ENCODE results near the gene C2CD4A. TPM values are rescaled to one million over a fixed set of nuclear protein-coding genes. Genes with fewer than 3 reads are reported as not detected.

The C2CD4A gene
- total RNA-seq, 1 donor from 2014 or later, result 0.18 TPM

DNA sequence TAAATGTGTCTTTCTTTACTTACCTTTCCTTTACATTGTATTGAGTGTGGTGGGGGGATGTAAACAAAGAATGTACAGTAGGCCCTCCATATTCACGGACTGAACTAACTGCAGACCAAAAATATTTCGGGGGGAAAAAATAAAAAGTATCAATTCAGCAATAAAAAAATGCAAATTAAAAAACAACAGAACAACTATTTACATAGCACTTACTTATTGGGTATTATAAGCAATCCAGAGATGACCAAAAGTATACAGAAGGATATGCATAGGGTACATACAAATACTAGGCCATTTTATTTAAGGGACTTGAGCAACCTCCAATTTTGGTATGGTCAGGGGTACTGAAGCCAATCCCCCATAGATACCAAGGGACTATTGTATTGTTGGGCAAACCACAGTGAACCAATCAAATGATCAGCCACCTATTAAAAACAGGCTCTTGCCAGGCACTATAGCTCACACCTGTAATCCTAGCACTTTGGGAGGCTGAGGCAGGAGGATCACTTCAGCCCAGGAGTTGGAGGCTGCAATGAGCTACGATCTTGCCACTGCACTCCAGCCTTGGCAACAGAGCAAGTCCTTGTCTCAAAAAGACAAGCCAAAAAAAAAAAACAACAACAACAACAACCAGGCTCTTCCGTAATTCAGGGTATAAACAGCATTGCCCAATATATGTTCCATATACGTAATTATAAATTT is 8.3 kb upstream of the C2CD4A start:
- intact Hi-C loops (cut with DNase I), result no loop called here
- Histone ChIP-seq H3K27me3 (ENCODE audit: low read depth) (no peaks in the 10 kb centered on the region), H3K36me3 (no peaks in the 10 kb centered on the region), H3K4me1 (peaks cover 51% of the 10 kb centered on the region), H3K4me3 (no peak overlapping the region), H3K9me3 (no peaks in the 10 kb centered on the region), H3K27ac (no peak overlapping the region)
- TF ChIP-seq, protein P1, sequence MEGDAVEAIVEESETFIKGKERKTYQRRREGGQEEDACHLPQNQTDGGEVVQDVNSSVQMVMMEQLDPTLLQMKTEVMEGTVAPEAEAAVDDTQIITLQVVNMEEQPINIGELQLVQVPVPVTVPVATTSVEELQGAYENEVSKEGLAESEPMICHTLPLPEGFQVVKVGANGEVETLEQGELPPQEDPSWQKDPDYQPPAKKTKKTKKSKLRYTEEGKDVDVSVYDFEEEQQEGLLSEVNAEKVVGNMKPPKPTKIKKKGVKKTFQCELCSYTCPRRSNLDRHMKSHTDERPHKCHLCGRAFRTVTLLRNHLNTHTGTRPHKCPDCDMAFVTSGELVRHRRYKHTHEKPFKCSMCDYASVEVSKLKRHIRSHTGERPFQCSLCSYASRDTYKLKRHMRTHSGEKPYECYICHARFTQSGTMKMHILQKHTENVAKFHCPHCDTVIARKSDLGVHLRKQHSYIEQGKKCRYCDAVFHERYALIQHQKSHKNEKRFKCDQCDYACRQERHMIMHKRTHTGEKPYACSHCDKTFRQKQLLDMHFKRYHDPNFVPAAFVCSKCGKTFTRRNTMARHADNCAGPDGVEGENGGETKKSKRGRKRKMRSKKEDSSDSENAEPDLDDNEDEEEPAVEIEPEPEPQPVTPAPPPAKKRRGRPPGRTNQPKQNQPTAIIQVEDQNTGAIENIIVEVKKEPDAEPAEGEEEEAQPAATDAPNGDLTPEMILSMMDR (IDR thresholded peaks at IDR 0.05), result no peak
- no peak for DNase-seq
- ATAC-seq, result no peak

DNA sequence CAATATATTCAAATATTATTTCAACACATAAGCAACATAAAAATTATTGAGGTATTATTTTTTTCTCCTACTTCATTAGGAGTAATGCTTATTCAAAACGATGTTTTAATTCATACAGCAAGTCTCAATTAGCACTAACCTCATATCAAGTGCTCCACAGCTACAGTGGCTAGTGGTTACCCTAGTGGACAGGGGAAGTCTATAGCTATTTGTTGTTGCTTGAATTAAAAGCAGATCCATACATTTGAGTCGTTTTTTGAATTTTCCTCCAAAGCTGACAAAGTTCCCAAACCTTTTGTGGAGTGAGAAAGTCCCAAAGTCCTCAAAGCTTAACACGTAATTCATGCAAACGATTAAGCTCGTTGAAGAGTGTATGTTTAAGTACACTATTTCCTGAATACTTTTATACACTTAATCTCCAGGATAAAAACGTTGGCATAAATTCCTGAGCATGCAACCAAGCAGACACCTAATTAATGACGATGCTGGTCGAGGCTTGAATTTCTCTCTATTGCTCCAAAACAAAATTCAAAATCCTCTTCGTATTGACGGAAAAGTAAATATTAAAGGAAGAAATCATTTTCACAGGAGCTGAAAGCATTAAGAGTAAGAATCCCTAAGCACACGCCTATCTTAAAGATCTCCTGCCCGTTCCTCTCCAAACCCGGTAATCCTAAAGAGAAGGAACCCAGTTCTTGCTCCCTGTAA is 7.5 kb upstream of the C2CD4A start:
- Histone ChIP-seq H3K27ac (peak overlapping the region; percentile 98), H3K4me1 (peaks cover 45% of the 10 kb centered on the region), H3K36me3 (no peaks in the 10 kb centered on the region), H3K27me3 (ENCODE audit: low read depth) (no peaks in the 10 kb centered on the region), H3K9me3 (no peaks in the 10 kb centered on the region), H3K4me3 (peak overlapping the region; percentile 96)
- DNase-seq, result no peak
- TF ChIP-seq, protein P1 (IDR thresholded peaks at IDR 0.05), result no peak
- peak in 1 of 2 donors; percentile 7 for ATAC-seq
- intact Hi-C loops (cut with DNase I), result no loop called here

DNA sequence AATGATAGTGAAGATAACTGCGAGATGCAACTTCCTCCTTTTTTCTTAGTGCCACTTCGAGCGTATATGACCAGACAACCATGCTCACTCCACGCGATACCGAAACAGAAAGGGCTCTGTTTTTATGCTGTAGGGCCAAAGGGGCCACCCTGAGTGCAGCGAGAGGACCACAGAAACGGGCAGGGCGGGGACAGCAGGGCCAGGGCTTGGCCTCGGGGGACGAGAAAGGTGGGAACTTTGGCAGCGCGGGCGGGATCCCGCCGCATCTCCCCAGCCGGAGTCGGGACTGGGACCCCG is 7.0 kb upstream of the C2CD4A start:
- peak overlapping the region; percentile 96 for H3K4me3 ChIP-seq
- H3K27me3 ChIP-seq (ENCODE audit: low read depth), result no peaks in the 10 kb centered on the region
- ATAC-seq (peak; percentile 81 to 85), DNase-seq (peak; percentile 69)
- TF ChIP-seq, protein P1 (IDR thresholded peaks at IDR 0.05), result no peak
- intact Hi-C loops (cut with DNase I), result no loop called here
- no peaks in the 10 kb centered on the region for H3K9me3 ChIP-seq
- no peaks in the 10 kb centered on the region for H3K36me3 ChIP-seq
- peak overlapping the region; percentile 98 for H3K27ac ChIP-seq
- peaks cover 42% of the 10 kb centered on the region for H3K4me1 ChIP-seq

DNA sequence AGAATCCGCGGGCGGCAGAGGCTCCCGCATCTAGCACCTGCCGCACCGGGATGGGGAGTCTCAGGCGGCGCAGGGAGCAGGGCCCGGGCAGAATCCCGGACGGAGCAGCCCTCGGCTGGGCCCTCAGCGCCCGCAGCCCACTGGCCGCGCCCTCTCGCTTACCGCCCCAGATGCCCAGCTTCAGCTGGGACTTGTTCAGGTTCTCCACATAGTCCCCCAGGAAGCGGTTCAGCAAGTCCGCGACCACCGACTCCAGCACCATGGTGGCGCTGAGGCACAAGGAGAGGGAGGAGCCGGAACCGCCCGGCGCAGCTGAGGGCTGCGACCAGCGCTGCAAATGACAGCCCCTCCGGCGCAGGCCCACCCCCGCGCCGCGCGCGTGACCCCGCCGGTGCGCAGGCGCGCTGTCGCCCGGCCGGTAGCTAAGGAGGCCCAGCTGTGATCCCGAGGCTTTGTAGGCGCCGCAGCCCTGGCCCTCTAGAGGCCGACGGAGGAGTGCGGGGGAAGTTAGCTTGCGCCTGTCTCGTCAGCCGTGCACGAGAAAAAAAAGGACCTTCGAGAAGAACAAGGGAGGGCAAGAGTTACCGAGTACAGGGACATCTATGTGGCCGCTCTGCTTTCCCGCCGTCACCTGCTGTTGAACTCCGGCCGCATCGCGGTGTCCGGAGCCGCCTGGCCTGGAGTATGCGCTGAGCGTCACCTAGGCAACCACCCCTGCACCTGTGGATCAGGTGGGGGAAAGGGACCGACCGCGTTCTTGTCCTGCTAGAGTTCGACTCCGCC is 6.5 kb upstream of the C2CD4A start, which contains the start of gene VPS13C:
VPS13C (minus strand) TSS at position 335 of the 783 bp plus-strand sequence; CDS start at position 262, 73 bp downstream.
- TF ChIP-seq, protein P1 (IDR thresholded peaks at IDR 0.05), result peak; percentile 87
- Histone ChIP-seq H3K9me3 (no peaks in the 10 kb centered on the region), H3K4me3 (peak within 1 kb of the TSS; percentile 96), H3K4me1 (peaks cover 36% of the 10 kb centered on the region), H3K27ac (peak within 1 kb of the TSS; percentile 98), H3K36me3 (no peaks in the 10 kb centered on the region), H3K27me3 (ENCODE audit: low read depth) (no peaks in the 10 kb centered on the region)
- DNase-seq (peak; percentile 95), ATAC-seq (peak; percentile 97 to 99)
- intact Hi-C loops (cut with DNase I), result no loop called here

DNA sequence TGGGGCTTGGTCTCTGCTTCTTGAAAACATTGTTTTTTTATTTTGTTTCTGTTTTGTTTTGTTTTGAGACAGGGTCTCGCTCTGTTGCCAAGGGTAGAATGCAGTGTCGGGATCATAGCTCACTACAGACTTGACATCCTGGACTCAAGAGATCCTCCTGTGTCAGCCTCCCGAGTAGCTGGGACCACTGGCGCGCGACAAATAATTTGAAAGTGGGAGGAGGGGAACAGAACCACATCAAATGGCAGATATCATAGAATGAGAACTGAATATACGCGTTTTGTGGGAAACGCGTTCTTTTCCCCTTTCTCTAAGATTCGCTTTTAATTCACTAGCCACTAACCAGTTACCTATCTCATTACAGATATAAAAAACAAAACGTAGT is 5.9 kb upstream of the C2CD4A start:
- intact Hi-C loops (cut with DNase I), result no loop called here
- Histone ChIP-seq H3K4me1 (peaks cover 34% of the 10 kb centered on the region), H3K36me3 (no peaks in the 10 kb centered on the region), H3K27me3 (ENCODE audit: low read depth) (no peaks in the 10 kb centered on the region), H3K9me3 (no peaks in the 10 kb centered on the region), H3K4me3 (peak overlapping the region; percentile 96), H3K27ac (peak overlapping the region; percentile 98)
- ATAC-seq (no peak), DNase-seq (no peak)
- TF ChIP-seq, protein P1 (IDR thresholded peaks at IDR 0.05), result no peak
